Transverse colon (tissue), 4 donors: Measurements from ENCODE around the gene DOCK2. TPM values are rescaled to one million over a fixed set of nuclear protein-coding genes. Genes with fewer than 3 reads are reported as not detected.
A peak's percentile ranks its signal among the peaks of the same experiment; 100 is the strongest.

ENCODE experiments used
- DNase-seq: peaks from one replicate; pipeline ENCODE4 v3.0.0-alpha.2; 2019
- H3K27ac ChIP-seq, 4 donors: fragments of 200-600 bp; sonication (generic); 2 replicates each; pipeline ENCODE4 v1.5.1; 2016 to 2018; ENCODE audit warnings: inconsistent platforms in 4 of 4
- H3K27me3 ChIP-seq: fragments of 200-600 bp; sonication (generic); 2 replicates; pipeline ENCODE4 v1.5.1; 2017; ENCODE audit warnings: inconsistent platforms
- H3K36me3 ChIP-seq, 4 donors: fragments of 200-600 bp; sonication (generic); 2 replicates each; pipeline ENCODE4 v1.5.1; 2017 to 2019; ENCODE audit warnings: inconsistent platforms in 4 of 4
- H3K4me1 ChIP-seq, 4 donors: fragments of 200-600 bp; sonication (generic); 2 replicates each; pipeline ENCODE4 v1.5.1; 2017 to 2020; ENCODE audit warnings: inconsistent platforms in 4 of 4
- H3K4me3 ChIP-seq, 4 donors: fragments of 200-600 bp; sonication (generic); 1 replicate in 1 of 4; 2 replicates in 3 of 4; pipeline versions ENCODE4 v1.5.1 to v1.6.1; 2017 to 2019; ENCODE audit warnings: inconsistent platforms in 4 of 4
- H3K9me3 ChIP-seq, 2 donors: fragments of 200-600 bp; sonication (generic); 2 replicates each; pipeline ENCODE4 v1.5.1; 2017 to 2019; ENCODE audit warnings: inconsistent platforms in 2 of 2
- EP300 ChIP-seq: sonication (generic); formaldehyde crosslinking; IDR thresholded peaks from one replicate; pipeline ENCODE4 v1.6.1; 2017; ENCODE audit warnings: antibody characterized with exemption, low read depth
- POLR2A ChIP-seq: fragments of 450-650 bp; IDR thresholded peaks from one replicate; pipeline ENCODE4 v1.6.1; 2016; ENCODE audit warnings: antibody characterized with exemption, mild to moderate bottlenecking, moderate library complexity
- POLR2AphosphoS5 ChIP-seq, 3 donors: sonication (generic); formaldehyde crosslinking; IDR thresholded peaks; one replicate each; pipeline ENCODE4 v1.6.1; 2016; ENCODE audit warnings: antibody characterized with exemption in 3 of 3
- WGBS, 2 donors: methylation state at CpG; one replicate each; pipeline ENCODE4 v1.1.5; 2018; ENCODE audit warnings: low coverage in 1 of 2; 5-methylcytosine and 5-hydroxymethylcytosine counted together
- in situ Hi-C, 4 donors: fragments of 200-750 bp; cut with MboI; loops; one replicate each; pipeline versions ENCODE4 v1.15.0 to v1.15.1; 2017; ENCODE audit warnings: low sequenced_read_pairs in 3 of 4, low pct_ligation_motif_present in 1 of 4, low pct_unique_long_range_greater_than_20kb in 1 of 4
- intact Hi-C: fragments of 100-400 bp; cut with DNase I; formaldehyde crosslinking; loops from one replicate; pipeline ENCODE4 v1.15.1; 2023; ENCODE audit warnings: low total_unique reads
- total RNA-seq, 4 donors: library from RNA; depleted of rRNA; stranded (reverse); fragments of >200 nt; gene quantifications; one replicate each; pipeline ENCODE4 v1.1.0, GENCODE V29; 2016
- TF ChIP-seq, protein P1 (sequence below), 5 experiments: fragments of 200-600 bp in 3 of 5; fragments of 450-650 bp in 2 of 5; sonication (generic) in 3 of 5; IDR thresholded peaks; 1 replicate in 2 of 5; 2 replicates in 3 of 5; pipeline ENCODE4 v1.5.1; 2016 to 2017; ENCODE audit warnings: antibody characterized with exemption in 5 of 5, inconsistent platforms in 3 of 5, mild to moderate bottlenecking in 2 of 5, moderate library complexity in 1 of 5

DOCK2 gene
- total RNA-seq, 4 donors from 2014 or later: 8.3 to 24.0 (median 14.3) TPM

DNA sequence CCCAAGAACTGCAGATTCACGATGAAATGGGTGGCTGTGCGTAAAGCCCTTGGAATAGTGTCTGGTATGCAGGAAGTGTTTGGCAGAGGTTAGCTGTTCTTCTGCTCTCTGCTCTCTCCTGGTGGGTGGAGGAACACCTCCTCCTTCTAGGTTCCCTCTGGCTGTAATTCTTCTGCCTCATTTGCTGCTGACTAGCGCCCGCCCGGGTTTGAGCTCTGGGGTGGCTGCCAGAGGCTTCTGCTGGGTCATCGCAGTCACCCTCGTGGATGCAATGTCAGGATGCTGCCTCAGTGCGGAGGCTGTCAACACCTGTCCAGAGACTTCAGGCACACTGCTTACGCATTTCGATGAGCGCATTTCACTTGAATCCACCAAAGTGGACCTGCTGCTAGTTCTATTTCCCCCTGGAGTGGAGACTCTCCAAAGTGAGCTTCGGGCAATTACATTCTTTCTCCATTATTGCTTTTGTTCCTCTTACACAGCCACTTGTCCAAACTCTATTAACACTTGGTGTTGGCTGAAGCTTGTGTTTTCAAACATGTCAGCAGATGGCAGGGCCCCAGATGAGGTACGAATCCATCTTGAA lies 11.7 kb downstream of the DOCK2 start:
- in situ Hi-C loops (no loop called here), intact Hi-C loops (no loop called here)
- TF ChIP-seq POLR2A (no peak), POLR2AphosphoS5 (IDR thresholded peaks at IDR 0.05) (no peak), EP300 (no peak)
- TF ChIP-seq, protein P1, sequence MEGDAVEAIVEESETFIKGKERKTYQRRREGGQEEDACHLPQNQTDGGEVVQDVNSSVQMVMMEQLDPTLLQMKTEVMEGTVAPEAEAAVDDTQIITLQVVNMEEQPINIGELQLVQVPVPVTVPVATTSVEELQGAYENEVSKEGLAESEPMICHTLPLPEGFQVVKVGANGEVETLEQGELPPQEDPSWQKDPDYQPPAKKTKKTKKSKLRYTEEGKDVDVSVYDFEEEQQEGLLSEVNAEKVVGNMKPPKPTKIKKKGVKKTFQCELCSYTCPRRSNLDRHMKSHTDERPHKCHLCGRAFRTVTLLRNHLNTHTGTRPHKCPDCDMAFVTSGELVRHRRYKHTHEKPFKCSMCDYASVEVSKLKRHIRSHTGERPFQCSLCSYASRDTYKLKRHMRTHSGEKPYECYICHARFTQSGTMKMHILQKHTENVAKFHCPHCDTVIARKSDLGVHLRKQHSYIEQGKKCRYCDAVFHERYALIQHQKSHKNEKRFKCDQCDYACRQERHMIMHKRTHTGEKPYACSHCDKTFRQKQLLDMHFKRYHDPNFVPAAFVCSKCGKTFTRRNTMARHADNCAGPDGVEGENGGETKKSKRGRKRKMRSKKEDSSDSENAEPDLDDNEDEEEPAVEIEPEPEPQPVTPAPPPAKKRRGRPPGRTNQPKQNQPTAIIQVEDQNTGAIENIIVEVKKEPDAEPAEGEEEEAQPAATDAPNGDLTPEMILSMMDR (IDR thresholded peaks at IDR 0.05): no peak
- Histone ChIP-seq H3K4me1 (peaks cover 0 to 27% (median 3%) of the 10 kb centered on the region in 4 donors), H3K36me3 (no peaks in the 10 kb centered on the region), H3K27ac (no peak overlapping the region), H3K4me3 (no peak overlapping the region), H3K9me3 (no peaks in the 10 kb centered on the region), H3K27me3 (no peaks in the 10 kb centered on the region)
- no peak for DNase-seq
- WGBS, 2 donors: 73% methylated on average over 12 of the region's 13 CpGs; no CpG with 5 or more reads in 1 of the 2 donors

DNA sequence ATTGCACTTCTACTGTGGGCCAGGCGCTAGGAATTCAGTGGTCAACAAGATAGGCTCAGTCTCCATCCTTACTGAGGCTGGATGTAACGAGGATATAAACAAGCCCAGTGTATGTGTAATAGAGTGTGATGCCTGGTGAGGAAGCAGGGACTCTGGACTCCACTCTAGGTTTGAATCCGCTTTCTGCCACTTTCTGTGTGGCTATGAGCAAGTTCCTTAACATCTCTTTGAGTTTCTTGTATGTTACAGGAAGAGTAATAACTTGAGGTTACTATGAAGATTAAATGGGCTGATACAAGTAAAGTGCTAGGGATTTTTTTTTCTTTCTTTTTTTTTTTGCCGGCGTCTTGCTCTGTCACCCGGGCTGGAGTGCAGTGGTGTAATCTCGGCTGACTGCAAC lies 12.4 kb downstream of the DOCK2 start:
- no peaks in the 10 kb centered on the region for H3K27me3 ChIP-seq
- H3K27ac ChIP-seq: no peak overlapping the region
- DNase-seq: no peak
- intact Hi-C loops (no loop called here), in situ Hi-C loops (no loop called here)
- TF ChIP-seq, protein P1 (IDR thresholded peaks at IDR 0.05): no peak
- TF ChIP-seq EP300: no peak
- no peak for TF ChIP-seq POLR2AphosphoS5 (IDR thresholded peaks at IDR 0.05)
- TF ChIP-seq POLR2A: no peak
- peaks cover 0 to 27% (median 3%) of the 10 kb centered on the region in 4 donors for H3K4me1 ChIP-seq
- no peaks in the 10 kb centered on the region for H3K36me3 ChIP-seq
- no peaks in the 10 kb centered on the region for H3K9me3 ChIP-seq
- H3K4me3 ChIP-seq: no peak overlapping the region
- WGBS, 2 donors: 68 to 71% methylated on average over 3 to 7 of the region's 7 CpGs

DNA sequence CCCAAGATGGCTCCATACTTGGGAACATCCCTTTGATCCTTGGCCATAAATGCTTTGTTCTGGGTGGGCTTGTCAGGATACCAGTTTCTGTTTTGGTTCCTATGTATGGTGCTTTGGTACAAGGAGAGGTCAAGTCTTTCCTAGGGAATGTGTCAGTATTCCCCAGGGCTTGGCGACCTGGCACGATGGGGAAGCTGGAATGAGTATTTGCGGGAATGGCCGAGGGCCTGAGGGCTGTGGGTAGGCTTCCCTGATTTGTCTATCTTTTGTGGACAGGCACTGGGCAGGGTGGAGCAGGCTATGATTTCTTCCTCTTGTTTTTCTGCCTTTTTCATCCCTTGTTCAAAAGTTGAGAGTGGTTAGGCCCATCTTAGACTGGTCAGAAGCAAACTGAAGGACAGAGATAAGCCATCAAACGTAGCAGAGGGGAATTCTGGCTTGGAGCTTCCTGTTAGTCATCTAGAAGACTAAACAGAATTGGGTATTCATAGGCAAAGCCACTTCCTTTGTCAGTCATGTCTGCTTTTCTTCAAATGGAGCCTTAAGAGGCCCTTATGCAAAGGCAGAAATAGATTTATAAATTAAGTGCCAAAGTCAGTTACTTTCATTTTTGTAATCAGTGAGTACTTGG lies 13.7 kb downstream of the DOCK2 start:
- Histone ChIP-seq H3K4me3 (no peak overlapping the region), H3K27me3 (no peaks in the 10 kb centered on the region), H3K4me1 (peaks cover 0 to 27% (median 3%) of the 10 kb centered on the region in 4 donors), H3K9me3 (no peaks in the 10 kb centered on the region), H3K27ac (peak overlapping the region in 1 of 4 donors; percentile 41), H3K36me3 (no peaks in the 10 kb centered on the region)
- WGBS, 2 donors: 58 to 76% methylated on average over 2 to 5 of the region's 5 CpGs
- intact Hi-C loops (no loop called here), in situ Hi-C loops (no loop called here)
- TF ChIP-seq EP300 (no peak), POLR2AphosphoS5 (IDR thresholded peaks at IDR 0.05) (no peak)
- TF ChIP-seq, protein P1 (IDR thresholded peaks at IDR 0.05): no peak
- DNase-seq: no peak

DNA sequence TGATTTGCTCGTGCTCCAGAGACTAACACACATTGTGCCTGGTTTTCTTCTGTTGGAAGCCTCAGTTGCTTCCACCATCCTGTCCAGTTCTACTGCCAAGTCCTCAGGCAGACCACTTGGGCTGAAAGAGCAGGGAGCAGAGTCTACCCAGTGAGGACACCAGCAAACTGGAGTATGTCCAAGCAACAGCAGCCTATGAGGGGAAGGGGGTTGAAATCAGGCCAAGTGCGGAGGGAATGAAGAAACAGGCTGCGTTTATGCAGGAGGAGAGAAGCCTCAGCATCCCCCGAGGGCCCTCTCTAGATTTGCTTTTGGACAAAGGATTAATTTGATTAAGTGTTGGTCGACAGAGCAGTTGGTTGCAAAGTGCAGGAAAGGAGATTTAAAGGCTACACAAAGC lies 14.5 kb downstream of the DOCK2 start:
- in situ Hi-C loops (no loop called here), intact Hi-C loops (no loop called here)
- no peak overlapping the region for H3K4me3 ChIP-seq
- 43 to 69% methylated on average over 1 to 5 of the region's 5 CpGs for WGBS, 2 donors
- TF ChIP-seq POLR2A (no peak), POLR2AphosphoS5 (IDR thresholded peaks at IDR 0.05) (no peak), EP300 (no peak)
- TF ChIP-seq, protein P1 (IDR thresholded peaks at IDR 0.05): no peak
- no peak overlapping the region for H3K27ac ChIP-seq
- no peak for DNase-seq
- H3K27me3 ChIP-seq: no peaks in the 10 kb centered on the region
- H3K36me3 ChIP-seq: no peaks in the 10 kb centered on the region
- H3K9me3 ChIP-seq: no peaks in the 10 kb centered on the region
- H3K4me1 ChIP-seq: peaks cover 0 to 27% (median 3%) of the 10 kb centered on the region in 4 donors
